Measurements from ENCODE around the gene PRIM2.
"Not testable (repeated sequence)": the region's sequence is repeated elsewhere in the genome, so short reads cannot be mapped to it uniquely, and the experiment has no call there.

- TF ChIP-seq, protein P1, sequence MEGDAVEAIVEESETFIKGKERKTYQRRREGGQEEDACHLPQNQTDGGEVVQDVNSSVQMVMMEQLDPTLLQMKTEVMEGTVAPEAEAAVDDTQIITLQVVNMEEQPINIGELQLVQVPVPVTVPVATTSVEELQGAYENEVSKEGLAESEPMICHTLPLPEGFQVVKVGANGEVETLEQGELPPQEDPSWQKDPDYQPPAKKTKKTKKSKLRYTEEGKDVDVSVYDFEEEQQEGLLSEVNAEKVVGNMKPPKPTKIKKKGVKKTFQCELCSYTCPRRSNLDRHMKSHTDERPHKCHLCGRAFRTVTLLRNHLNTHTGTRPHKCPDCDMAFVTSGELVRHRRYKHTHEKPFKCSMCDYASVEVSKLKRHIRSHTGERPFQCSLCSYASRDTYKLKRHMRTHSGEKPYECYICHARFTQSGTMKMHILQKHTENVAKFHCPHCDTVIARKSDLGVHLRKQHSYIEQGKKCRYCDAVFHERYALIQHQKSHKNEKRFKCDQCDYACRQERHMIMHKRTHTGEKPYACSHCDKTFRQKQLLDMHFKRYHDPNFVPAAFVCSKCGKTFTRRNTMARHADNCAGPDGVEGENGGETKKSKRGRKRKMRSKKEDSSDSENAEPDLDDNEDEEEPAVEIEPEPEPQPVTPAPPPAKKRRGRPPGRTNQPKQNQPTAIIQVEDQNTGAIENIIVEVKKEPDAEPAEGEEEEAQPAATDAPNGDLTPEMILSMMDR (IDR thresholded peaks at IDR 0.05) = not testable (repeated sequence)
- not testable (repeated sequence) for TF ChIP-seq PBX3 (IDR thresholded peaks at IDR 0.05); PHF8 (IDR thresholded peaks at IDR 0.05; ENCODE audit: borderline replicate concordance, low read depth); JUN (IDR thresholded peaks at IDR 0.05); RFX5 (IDR thresholded peaks at IDR 0.05)
- TF ChIP-seq, protein P2, sequence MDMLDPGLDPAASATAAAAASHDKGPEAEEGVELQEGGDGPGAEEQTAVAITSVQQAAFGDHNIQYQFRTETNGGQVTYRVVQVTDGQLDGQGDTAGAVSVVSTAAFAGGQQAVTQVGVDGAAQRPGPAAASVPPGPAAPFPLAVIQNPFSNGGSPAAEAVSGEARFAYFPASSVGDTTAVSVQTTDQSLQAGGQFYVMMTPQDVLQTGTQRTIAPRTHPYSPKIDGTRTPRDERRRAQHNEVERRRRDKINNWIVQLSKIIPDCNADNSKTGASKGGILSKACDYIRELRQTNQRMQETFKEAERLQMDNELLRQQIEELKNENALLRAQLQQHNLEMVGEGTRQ (IDR thresholded peaks at IDR 0.05) = not testable (repeated sequence)
Observed at GRCh38 chr6:57474862-57475475, 157.5 kb downstream of the PRIM2 start.

Measured in A549 (cell line).